Panc1 (cell line): ENCODE results near the gene PLCB1. TPM values are rescaled to one million over a fixed set of nuclear protein-coding genes. Genes with fewer than 3 reads are reported as not detected.

Experiments
- ATAC-seq: fragments of 200-7000 bp; cut with Tn5 transposase; 2 replicates; pipeline ENCODE4 v1.9.1; 2020; ENCODE audit warnings: mild to moderate bottlenecking, moderate library complexity
- BruUV-seq: library from RNA; stranded (reverse); fragments of 400-500 nt; replicated peaks from 2 replicates; lab custom pipeline; 2021; lab: Mats Ljungman, UMichigan
- CTCF ChIA-PET: fragments of 300-600 bp; sonication (Branson Sonifier 250); formaldehyde crosslinking; loops from one replicate; lab custom pipeline; 2022; ENCODE audit warnings: antibody characterized with exemption; lab: Charles Lee
- POLR2A ChIA-PET: fragments of 300-600 bp; sonication (Branson Sonifier 250); formaldehyde crosslinking; loops from one replicate; lab custom pipeline; 2022; ENCODE audit warnings: antibody characterized with exemption; lab: Charles Lee
- DNase-seq: peaks from one replicate; pipeline ENCODE4 v3.0.0-alpha.2; 2010; ENCODE audit warnings: low read depth, low spot score
- H3K27ac ChIP-seq: 2 replicates; pipeline ENCODE4 v1.5.1; 2011; ENCODE audit warnings: mild to moderate bottlenecking, low read length, inconsistent platforms
- H3K27me3 ChIP-seq: fragments of 200-500 bp; sonication (Bioruptor generic); 2 replicates; pipeline ENCODE4 v1.6.0; 2014; ENCODE audit warnings: low read length, inconsistent platforms; ENCODE audit not compliant: control insufficient read depth, insufficient read depth
- H3K36me3 ChIP-seq: fragments of 200-500 bp; sonication (Bioruptor generic); 2 replicates; pipeline ENCODE4 v1.5.1; 2014; ENCODE audit warnings: inconsistent platforms, mild to moderate bottlenecking, low read length, moderate library complexity; ENCODE audit not compliant: control insufficient read depth, insufficient read depth
- H3K4me1 ChIP-seq: 2 replicates; pipeline ENCODE4 v1.5.1; 2011; ENCODE audit warnings: inconsistent platforms, mild to moderate bottlenecking, low read length, moderate library complexity; ENCODE audit not compliant: control insufficient read depth, insufficient read depth
- H3K4me3 ChIP-seq, 2 experiments: 2 replicates each; pipeline ENCODE4 v1.5.1; 2011 to 2012; ENCODE audit warnings: low read depth in 2 of 2, low read length in 2 of 2, mild to moderate bottlenecking in 2 of 2, inconsistent platforms in 1 of 2, moderate library complexity in 1 of 2
- H3K9me3 ChIP-seq: fragments of 200-500 bp; sonication (Bioruptor generic); 2 replicates; pipeline ENCODE4 v1.5.1; 2014; ENCODE audit warnings: low read depth, mild to moderate bottlenecking, inconsistent platforms, low read length, moderate library complexity; ENCODE audit not compliant: control insufficient read depth, insufficient read depth
- POLR2AphosphoS5 ChIP-seq: IDR thresholded peaks from 2 replicates; pipeline ENCODE4 v1.6.1; 2012; ENCODE audit warnings: mild to moderate bottlenecking, low read depth, low read length, moderate library complexity
- SIN3A ChIP-seq: IDR thresholded peaks from 2 replicates; pipeline ENCODE4 v1.6.1; 2012; ENCODE audit warnings: low read depth, mild to moderate bottlenecking, low read length, moderate library complexity, borderline replicate concordance; ENCODE audit not compliant: insufficient read depth
- TCF7L2 ChIP-seq: IDR thresholded peaks from 2 replicates; pipeline ENCODE4 v1.6.1; 2011; ENCODE audit warnings: mild to moderate bottlenecking, low read depth, low read length, inconsistent platforms
- in situ Hi-C: cut with HindIII; loops from 2 replicates; pipeline ENCODE4 v1.10.0; 2016; ENCODE audit warnings: low sequenced_read_pairs, low pct_unique_long_range_greater_than_20kb
- intact Hi-C: fragments of 100-400 bp; cut with micrococcal nuclease; formaldehyde crosslinking; loops from one replicate; pipeline ENCODE4 v1.10.0; 2022; ENCODE audit not compliant: unreplicated experiment
- total RNA-seq: library from RNA; stranded (reverse); gene quantifications from one replicate; pipeline ENCODE4 v1.2.1, GENCODE V29; 2021; ENCODE audit not compliant: unreplicated experiment
- TF ChIP-seq, protein P1 (sequence below): fragments of 450-650 bp; IDR thresholded peaks from 2 replicates; pipeline ENCODE4 v1.5.1; 2017; ENCODE audit warnings: mild to moderate bottlenecking
- TF ChIP-seq, protein P2 (sequence below), 2 experiments: IDR thresholded peaks; 2 replicates each; pipeline ENCODE4 v1.6.1; 2011 to 2012; ENCODE audit warnings: low read depth in 2 of 2, control low read depth in 1 of 2, low read length in 1 of 2, mild to moderate bottlenecking in 1 of 2, moderate library complexity in 1 of 2; ENCODE audit not compliant: insufficient read depth in 1 of 2

The PLCB1 gene
- total RNA-seq, 1 experiment from 2014 or later = 0.59 TPM

DNA sequence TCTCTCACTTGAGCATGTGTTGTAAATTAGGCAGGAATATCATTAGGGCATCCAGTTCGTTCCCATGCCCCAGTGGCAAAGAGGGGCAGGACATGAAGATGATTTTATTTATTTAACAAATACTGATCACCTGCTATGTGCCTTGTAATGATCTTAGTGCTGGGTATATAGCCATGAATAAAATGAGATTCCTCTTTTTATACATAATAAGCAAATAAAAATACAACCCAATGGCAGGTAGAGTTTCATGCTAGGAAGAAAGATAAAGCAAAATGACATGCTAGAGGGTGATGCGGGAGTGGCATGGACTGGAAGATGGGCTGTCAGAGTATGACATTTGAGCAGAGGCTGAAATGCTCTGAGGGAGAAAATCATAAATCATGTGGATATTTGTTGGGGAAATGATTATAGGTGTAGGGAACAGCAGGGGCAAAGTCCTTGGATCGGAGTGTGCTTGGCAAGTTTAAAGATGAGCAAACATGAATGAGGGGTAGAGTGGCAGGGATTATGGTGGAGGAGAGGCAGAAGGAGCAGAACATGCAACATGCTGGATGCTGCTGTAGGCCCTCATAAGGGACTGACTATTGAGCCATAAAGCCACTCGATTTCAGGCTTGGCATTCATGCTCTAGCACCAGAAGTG, 342.1 kb downstream of the PLCB1 start:
- ATAC-seq (no peak), DNase-seq (no peak)
- BruUV-seq = no TSS peak
- intact Hi-C loops = no loop called here
- no peaks in the 10 kb centered on the region for H3K27me3 ChIP-seq
- H3K27ac ChIP-seq = no peak overlapping the region
- in situ Hi-C loops = no loop called here
- TF ChIP-seq SIN3A = no peak
- TF ChIP-seq, protein P1, sequence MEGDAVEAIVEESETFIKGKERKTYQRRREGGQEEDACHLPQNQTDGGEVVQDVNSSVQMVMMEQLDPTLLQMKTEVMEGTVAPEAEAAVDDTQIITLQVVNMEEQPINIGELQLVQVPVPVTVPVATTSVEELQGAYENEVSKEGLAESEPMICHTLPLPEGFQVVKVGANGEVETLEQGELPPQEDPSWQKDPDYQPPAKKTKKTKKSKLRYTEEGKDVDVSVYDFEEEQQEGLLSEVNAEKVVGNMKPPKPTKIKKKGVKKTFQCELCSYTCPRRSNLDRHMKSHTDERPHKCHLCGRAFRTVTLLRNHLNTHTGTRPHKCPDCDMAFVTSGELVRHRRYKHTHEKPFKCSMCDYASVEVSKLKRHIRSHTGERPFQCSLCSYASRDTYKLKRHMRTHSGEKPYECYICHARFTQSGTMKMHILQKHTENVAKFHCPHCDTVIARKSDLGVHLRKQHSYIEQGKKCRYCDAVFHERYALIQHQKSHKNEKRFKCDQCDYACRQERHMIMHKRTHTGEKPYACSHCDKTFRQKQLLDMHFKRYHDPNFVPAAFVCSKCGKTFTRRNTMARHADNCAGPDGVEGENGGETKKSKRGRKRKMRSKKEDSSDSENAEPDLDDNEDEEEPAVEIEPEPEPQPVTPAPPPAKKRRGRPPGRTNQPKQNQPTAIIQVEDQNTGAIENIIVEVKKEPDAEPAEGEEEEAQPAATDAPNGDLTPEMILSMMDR = no peak
- no peak for TF ChIP-seq POLR2AphosphoS5
- TF ChIP-seq, protein P2, sequence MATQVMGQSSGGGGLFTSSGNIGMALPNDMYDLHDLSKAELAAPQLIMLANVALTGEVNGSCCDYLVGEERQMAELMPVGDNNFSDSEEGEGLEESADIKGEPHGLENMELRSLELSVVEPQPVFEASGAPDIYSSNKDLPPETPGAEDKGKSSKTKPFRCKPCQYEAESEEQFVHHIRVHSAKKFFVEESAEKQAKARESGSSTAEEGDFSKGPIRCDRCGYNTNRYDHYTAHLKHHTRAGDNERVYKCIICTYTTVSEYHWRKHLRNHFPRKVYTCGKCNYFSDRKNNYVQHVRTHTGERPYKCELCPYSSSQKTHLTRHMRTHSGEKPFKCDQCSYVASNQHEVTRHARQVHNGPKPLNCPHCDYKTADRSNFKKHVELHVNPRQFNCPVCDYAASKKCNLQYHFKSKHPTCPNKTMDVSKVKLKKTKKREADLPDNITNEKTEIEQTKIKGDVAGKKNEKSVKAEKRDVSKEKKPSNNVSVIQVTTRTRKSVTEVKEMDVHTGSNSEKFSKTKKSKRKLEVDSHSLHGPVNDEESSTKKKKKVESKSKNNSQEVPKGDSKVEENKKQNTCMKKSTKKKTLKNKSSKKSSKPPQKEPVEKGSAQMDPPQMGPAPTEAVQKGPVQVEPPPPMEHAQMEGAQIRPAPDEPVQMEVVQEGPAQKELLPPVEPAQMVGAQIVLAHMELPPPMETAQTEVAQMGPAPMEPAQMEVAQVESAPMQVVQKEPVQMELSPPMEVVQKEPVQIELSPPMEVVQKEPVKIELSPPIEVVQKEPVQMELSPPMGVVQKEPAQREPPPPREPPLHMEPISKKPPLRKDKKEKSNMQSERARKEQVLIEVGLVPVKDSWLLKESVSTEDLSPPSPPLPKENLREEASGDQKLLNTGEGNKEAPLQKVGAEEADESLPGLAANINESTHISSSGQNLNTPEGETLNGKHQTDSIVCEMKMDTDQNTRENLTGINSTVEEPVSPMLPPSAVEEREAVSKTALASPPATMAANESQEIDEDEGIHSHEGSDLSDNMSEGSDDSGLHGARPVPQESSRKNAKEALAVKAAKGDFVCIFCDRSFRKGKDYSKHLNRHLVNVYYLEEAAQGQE (IDR thresholded peaks at IDR 0.05; ENCODE audit: insufficient read depth in 1 of 2, low read depth in 2 of 2, low read length in 1 of 2) = no peak
- no peak for TF ChIP-seq TCF7L2
- H3K4me1 ChIP-seq = no peaks in the 10 kb centered on the region
- CTCF ChIA-PET = no interaction called here
- no peaks in the 10 kb centered on the region for H3K9me3 ChIP-seq
- no peaks in the 10 kb centered on the region for H3K36me3 ChIP-seq
- no peak overlapping the region for H3K4me3 ChIP-seq
- POLR2A ChIA-PET = no interaction called here

DNA sequence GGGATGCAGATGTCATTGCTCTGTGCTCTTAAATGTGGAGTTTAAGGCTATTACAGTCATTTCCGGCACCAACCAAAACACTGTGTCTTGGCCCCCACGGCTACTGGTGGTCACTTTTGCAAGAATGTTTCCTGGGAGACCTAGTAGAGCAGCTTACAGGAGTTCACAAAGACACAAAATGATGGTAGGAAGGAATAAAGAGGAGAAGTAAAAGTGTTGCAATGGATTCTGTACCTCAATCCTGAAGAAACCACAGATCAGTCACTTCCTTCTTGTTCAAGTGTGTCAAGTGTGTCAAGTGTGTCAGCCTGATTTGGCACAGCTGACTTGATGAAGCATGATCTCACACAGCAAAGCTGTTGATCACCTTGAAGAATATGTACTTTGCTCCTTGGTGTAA, 344.0 kb downstream of the PLCB1 start:
- no peaks in the 10 kb centered on the region for H3K36me3 ChIP-seq
- POLR2A ChIA-PET = no interaction called here

More for the DNA sequence above, 344.0 kb downstream of the PLCB1 start:
- ATAC-seq (no peak), DNase-seq (no peak)
- TF ChIP-seq, protein P2 (IDR thresholded peaks at IDR 0.05; ENCODE audit: insufficient read depth in 1 of 2, low read depth in 2 of 2, low read length in 1 of 2) = no peak
- TF ChIP-seq POLR2AphosphoS5 (no peak), SIN3A (no peak)
- Histone ChIP-seq H3K27me3 (no peaks in the 10 kb centered on the region), H3K9me3 (no peaks in the 10 kb centered on the region), H3K27ac (no peak overlapping the region), H3K4me1 (no peaks in the 10 kb centered on the region), H3K4me3 (no peak overlapping the region)
- BruUV-seq = no TSS peak
- in situ Hi-C loops (no loop called here), intact Hi-C loops (no loop called here)
- CTCF ChIA-PET = no interaction called here
